GM19035 (cell line): ENCODE measurements around the gene HNRNPA2B1.
"Not testable (repeated sequence)": the region's sequence is repeated elsewhere in the genome, so short reads cannot be mapped to it uniquely, and the experiment has no call there.

ENCODE experiments used
- ATAC-seq: cut with Tn5 transposase; IDR thresholded peaks from one replicate; pipeline ENCODE4 v1.9.1; 2021; ENCODE audit not compliant: unreplicated experiment

HNRNPA2B1 gene

GRCh38 chr7:26198133-26198780 is 2.3 kb downstream of the HNRNPA2B1 start:
- ATAC-seq, result no peak

DNA sequence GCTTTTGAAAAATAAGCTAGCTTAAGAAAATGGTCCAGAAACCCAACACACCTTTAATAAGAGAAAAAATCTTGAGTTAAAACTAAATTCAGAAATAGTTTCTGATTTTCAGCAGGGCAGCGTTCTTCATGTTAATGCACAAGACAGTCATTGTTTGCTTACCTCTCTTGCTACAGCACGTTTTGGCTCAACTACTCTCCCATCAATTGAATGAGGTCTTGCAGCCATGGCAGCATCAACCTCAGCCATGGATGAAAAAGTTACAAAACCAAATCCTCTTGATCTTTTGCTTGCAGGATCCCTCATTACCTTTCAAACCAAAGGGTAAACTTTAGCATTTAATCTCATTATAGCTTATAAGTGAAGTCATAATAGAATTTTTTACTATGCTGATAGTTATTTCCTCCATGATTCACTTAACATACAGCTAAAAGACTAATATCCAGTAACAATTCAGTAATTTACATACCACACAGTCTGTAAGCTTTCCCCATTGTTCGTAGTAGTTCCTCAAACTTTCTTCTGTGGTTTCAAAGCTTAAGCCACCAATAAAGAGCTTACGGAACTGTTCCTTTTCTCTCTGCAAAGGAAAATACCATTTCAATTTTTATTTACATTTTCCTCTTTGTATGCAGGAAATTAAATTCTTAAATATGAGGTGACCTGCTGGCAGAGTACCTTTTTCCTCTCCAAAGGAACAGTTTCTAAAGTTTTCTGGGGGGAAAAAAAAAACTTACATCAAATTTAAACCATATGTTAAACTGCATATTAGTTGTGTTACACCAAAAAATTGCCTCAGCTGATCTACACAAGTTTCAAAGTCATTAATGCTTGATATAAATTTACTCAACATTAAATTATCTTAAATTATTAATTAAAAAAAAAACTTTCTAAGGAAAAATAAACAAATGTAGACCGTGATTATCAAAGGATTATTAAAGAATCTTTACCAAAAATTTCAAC is 3.1 kb downstream of the HNRNPA2B1 start:
- no peak for ATAC-seq

GRCh38 chr7:26195867-26196657 is 4.5 kb downstream of the HNRNPA2B1 start:
- ATAC-seq, result no peak

- no peak for ATAC-seq
These were observed 5.4 kb downstream of the HNRNPA2B1 start for GRCh38 chr7:26195182-26195581.

- not testable (repeated sequence) for ATAC-seq
These were observed 5.8 kb downstream of the HNRNPA2B1 start for GRCh38 chr7:26194764-26195163.

DNA sequence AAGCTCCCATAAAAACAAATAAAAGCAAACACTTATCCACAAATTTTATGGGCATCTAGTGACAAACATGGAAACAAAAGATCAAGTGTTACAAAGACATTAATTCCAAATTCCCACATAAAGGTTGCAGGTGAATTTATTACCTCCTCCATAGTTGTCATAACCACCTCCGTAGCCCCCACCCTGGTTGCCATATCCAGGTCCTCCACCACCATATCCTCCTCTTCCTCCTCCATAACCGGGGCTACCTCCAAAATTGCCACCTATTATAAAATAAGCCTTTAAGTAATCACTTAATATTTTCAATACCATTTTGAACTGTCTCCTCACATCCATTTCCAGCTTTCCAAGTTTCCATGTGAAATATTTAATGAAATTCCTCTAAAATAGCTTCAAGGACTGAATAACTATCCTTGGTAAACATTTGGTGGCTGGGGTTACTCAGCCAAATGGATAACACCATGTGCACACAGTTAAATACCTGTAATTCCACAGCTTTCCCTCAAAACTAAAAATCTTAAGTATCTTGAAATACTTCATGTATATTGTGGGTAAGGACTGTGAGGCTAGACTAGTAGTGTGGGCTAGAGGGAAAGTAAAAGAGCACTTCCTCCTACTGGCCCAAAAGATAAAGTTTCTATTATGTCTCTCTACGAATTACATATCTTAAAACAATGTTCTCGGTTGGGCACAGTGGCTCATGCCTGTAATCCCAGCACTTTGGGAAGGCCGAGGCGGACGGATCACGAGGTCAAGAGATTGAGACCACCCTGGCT is 6.9 kb downstream of the HNRNPA2B1 start:
- ATAC-seq, result no peak

DNA sequence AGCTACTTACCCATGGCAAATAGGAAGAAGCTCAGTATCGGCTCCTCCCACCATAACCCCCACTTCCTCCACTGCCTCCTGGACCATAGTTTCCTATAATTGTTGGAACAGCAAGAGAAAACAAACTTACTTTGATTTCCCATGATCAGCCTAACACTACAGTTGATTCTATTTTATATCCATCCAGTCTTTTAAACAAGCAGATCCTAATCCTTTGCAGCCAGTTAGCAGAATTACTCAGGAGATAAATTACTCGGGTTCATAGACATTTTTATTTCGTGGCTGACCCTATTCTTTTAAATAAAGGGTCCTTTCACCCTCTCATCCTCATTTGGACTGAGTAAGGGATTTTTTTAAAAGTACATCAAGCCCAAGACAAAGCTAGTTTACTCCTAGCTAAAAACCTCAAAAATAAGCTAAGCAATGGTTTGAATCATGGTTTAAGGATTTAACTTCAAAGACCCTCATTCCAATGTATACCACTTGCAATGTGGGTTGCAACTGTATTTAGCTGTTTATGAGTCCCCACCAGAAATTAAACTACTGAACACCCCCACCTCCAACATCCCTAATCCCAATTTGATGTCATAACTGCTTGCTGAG is 8.0 kb downstream of the HNRNPA2B1 start:
- ATAC-seq, result no peak

GRCh38 chr7:26191974-26192479 is 8.5 kb downstream of the HNRNPA2B1 start:
- ATAC-seq, result no peak

GRCh38 chr7:26191233-26191973 is 9.1 kb downstream of the HNRNPA2B1 start:
- no peak for ATAC-seq

DNA sequence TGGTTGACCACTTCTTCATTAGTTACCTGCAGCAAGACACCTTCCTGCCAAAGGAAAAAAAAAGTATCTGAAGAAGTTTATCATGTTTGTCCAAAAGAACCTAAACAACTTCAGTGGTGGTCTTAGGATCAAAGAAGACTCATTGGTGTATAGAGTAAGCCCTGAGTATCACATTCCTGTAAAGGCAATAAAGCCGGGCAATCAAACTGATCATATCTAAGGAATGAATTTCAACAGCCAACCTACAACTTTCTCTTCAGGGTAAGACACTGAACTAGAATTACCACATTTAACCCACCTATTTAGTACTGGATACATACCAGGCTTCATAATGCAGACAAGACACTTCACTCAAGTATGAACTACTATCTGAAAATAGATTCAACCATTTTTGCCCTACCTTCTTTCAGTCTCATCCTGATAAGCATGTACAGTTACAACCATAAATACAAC is 10.1 kb downstream of the HNRNPA2B1 start:
- ATAC-seq, result no peak

- no peak for ATAC-seq
These were observed 10.8 kb downstream of the HNRNPA2B1 start for GRCh38 chr7:26189697-26190096.

DNA sequence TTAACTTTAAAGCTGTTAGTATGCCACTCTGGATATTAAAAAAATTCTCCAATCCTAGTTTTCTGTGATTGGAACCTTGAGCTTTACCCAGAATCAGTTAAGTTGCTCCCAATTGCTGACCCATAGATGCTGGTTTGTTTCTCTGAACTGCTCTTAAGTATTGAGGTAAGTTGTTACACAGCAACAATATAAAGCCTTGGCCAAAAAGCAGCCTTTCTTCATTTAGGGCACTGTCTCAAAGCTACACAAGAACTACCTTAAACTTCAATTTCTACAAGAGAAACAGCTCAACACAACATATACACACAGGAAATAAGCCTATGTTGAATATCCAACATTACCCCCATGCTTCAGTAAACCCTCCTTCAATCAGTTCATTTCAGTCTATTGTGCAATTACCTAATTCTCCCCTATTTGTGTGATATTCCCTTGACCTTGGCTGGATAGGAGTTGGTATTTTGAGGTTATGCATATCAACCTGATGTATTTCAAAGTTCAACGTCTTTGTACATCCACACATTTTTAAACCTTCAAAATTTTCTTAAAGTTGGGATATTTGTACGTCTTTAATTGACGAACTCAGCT is 11.5 kb downstream of the HNRNPA2B1 start:
- ATAC-seq, result no peak

DNA sequence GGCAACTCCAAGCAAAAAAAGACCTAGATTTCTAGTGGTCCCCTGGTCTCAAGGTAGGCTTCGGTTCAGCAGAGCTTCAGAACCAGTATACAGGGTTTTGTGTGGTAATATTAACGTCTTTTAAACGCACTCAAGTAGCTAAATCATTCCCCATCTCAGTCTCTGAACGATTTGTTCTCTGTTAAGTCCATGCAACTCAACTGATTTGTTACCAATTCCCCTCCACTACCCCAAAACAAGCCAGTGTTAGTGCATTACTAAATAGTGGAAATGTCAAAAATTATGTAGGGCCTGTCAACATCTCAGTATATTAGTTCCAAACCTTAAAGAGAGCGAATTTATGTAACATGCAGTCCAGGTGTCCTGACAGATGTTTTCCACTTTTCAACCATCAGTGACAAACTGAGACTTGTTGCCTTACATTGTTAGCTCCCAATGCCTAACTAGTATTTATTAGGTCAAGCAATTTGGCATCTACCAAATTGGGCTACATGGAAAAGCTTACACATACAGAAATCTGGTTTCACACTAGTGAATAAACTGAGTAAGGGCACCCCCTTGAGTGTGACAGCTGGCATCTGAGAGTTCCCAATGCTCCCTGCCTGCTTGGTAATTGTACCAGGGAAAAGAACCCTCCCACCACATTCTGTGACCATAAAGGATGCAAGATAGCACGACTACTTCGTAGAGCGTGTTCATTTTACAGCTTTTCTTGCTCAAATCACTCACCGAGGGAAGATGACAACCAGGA is 12.2 kb downstream of the HNRNPA2B1 start:
- no peak for ATAC-seq

GRCh38 chr7:26187380-26188205 is 13.0 kb downstream of the HNRNPA2B1 start:
- no peak for ATAC-seq

- no peak for ATAC-seq
These were observed 13.9 kb downstream of the HNRNPA2B1 start for GRCh38 chr7:26186364-26187311.

DNA sequence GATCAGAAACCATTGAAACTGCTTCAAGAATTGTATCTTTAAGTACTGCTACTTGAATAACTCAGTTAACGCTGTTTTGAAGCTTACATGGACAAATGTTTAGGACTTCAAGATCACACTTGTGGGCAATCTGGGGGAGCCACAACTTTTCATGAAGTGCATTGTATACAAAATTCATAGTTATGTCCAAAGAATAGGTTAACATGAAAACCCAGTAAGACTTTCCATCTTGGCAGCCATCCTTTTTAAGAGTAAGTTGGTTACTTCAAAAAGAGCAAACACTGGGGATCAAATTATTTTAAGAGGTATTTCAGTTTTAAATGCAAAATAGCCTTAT is 14.7 kb downstream of the HNRNPA2B1 start:
- no peak for ATAC-seq
